Right atrium auricular region (tissue), 2 donors: ENCODE measurements around the gene ANG. TPM values are rescaled to one million over a fixed set of nuclear protein-coding genes. Genes with fewer than 3 reads are reported as not detected.

Experiments used
- DNase-seq: peaks from one replicate; pipeline ENCODE4 v3.0.0-alpha.2; 2019; ENCODE audit warnings: low spot score
- H3K27ac ChIP-seq, 2 donors: fragments of 200-600 bp; sonication (generic); 1 replicate in 1 of 2; 2 replicates in 1 of 2; pipeline ENCODE4 v1.5.1; 2016 to 2019
- H3K27me3 ChIP-seq, 2 donors: fragments of 200-600 bp; sonication (generic); one replicate each; pipeline versions ENCODE4 v1.5.1 to v1.6.0; 2017 to 2019
- H3K36me3 ChIP-seq: fragments of 200-600 bp; sonication (generic); one replicate; pipeline ENCODE4 v1.5.1; 2016
- H3K4me1 ChIP-seq, 2 donors: fragments of 200-600 bp; sonication (generic); one replicate each; pipeline versions ENCODE4 v1.5.1 to v1.6.0; 2017 to 2019
- H3K4me3 ChIP-seq, 2 donors: fragments of 200-600 bp; sonication (generic); 1 replicate in 1 of 2; 2 replicates in 1 of 2; pipeline ENCODE4 v1.5.1; 2017 to 2019; ENCODE audit warnings: mild to moderate bottlenecking in 1 of 2, moderate library complexity in 1 of 2
- H3K9me3 ChIP-seq, 2 donors: fragments of 200-600 bp; sonication (generic); one replicate each; pipeline ENCODE4 v1.5.1; 2019
- CTCF ChIP-seq, 2 donors: fragments of 200-600 bp; sonication (generic); IDR thresholded peaks; one replicate each; pipeline ENCODE4 v1.5.1; 2019; ENCODE audit warnings: antibody characterized with exemption in 2 of 2
- total RNA-seq, 2 donors: library from RNA; depleted of rRNA; stranded (reverse); fragments of >200 nt; gene quantifications; one replicate each; pipeline ENCODE4 v1.1.0, GENCODE V29; 2016

ANG gene
- total RNA-seq, 2 donors from 2014 or later, result 4.4 to 14.5 TPM

GRCh38 chr14:20683891-20684661 lies 4.5 kb upstream of the ANG start, which contains the start of gene RNASE4:
TSS of gene RNASE4 (plus strand) at chr14:20684560. CDS start at chr14:20699372, 14,812 bp downstream.
- Histone ChIP-seq H3K4me3 (peak within 1 kb of the TSS; percentile 77 to 79), H3K27ac (peak within 1 kb of the TSS; percentile 99 to 100), H3K27me3 (no peaks in the 10 kb centered on the region), H3K9me3 (no peaks in the 10 kb centered on the region), H3K4me1 (peaks cover 0 to 21% of the 10 kb centered on the region in 2 donors), H3K36me3 (no peaks in the 10 kb centered on the region)
- TF ChIP-seq CTCF (IDR thresholded peaks at IDR 0.05), result no peak
- peak; percentile 91 for DNase-seq

- peak; percentile 75 for DNase-seq
- Histone ChIP-seq H3K9me3 (no peaks in the 10 kb centered on the region), H3K27ac (peak overlapping the region; percentile 99 to 100), H3K36me3 (no peaks in the 10 kb centered on the region), H3K4me1 (peaks cover 0 to 21% of the 10 kb centered on the region in 2 donors), H3K4me3 (peak overlapping the region; percentile 77 to 79), H3K27me3 (no peaks in the 10 kb centered on the region)
- TF ChIP-seq CTCF (IDR thresholded peaks at IDR 0.05), result no peak
These were observed 3.7 kb upstream of the ANG start for GRCh38 chr14:20684662-20685456.

- DNase-seq, result no peak
- H3K9me3 ChIP-seq, result no peaks in the 10 kb centered on the region
- H3K27ac ChIP-seq, result peak overlapping the region in 1 of 2 donors; percentile 30
- no peaks in the 10 kb centered on the region for H3K27me3 ChIP-seq
- H3K4me1 ChIP-seq, result peaks cover 0 to 12% of the 10 kb centered on the region in 2 donors
- no peak for TF ChIP-seq CTCF (IDR thresholded peaks at IDR 0.05)
- H3K4me3 ChIP-seq, result no peak overlapping the region
- no peaks in the 10 kb centered on the region for H3K36me3 ChIP-seq
These were observed 2.0 kb upstream of the ANG start for GRCh38 chr14:20686386-20687143.

GRCh38 chr14:20687362-20688166 lies 1.0 kb upstream of the ANG start:
- Histone ChIP-seq H3K36me3 (no peaks in the 10 kb centered on the region), H3K4me3 (no peak overlapping the region), H3K4me1 (peaks cover 0 to 12% of the 10 kb centered on the region in 2 donors), H3K27ac (no peak overlapping the region), H3K9me3 (no peaks in the 10 kb centered on the region), H3K27me3 (no peaks in the 10 kb centered on the region)
- TF ChIP-seq CTCF (IDR thresholded peaks at IDR 0.05), result no peak
- DNase-seq, result no peak
